HG03280 (cell line): Measurements from ENCODE around the gene PAPOLA.
A peak's percentile ranks its signal among the peaks of the same experiment; 100 is the strongest.
"Not testable (repeated sequence)": the region's sequence is repeated elsewhere in the genome, so short reads cannot be mapped to it uniquely, and the experiment has no call there.

Experiments
- ATAC-seq: cut with Tn5 transposase; IDR thresholded peaks from one replicate; pipeline ENCODE4 v1.9.1; 2021; ENCODE audit warnings: mild to moderate bottlenecking, moderate library complexity; ENCODE audit not compliant: unreplicated experiment

Gene PAPOLA

GRCh38 chr14:96502621-96503305 lies 581 bp downstream of the PAPOLA start:
- peak; percentile 32 for ATAC-seq

- ATAC-seq: no peak
These were observed 1.1 kb downstream of the PAPOLA start for GRCh38 chr14:96503306-96503679.

GRCh38 chr14:96504353-96504752 lies 2.2 kb downstream of the PAPOLA start:
- not testable (repeated sequence) for ATAC-seq

GRCh38 chr14:96507723-96508122 lies 5.5 kb downstream of the PAPOLA start:
- ATAC-seq: no peak

GRCh38 chr14:96508900-96509299 lies 6.7 kb downstream of the PAPOLA start:
- no peak for ATAC-seq

GRCh38 chr14:96509457-96510090 lies 7.4 kb downstream of the PAPOLA start:
- no peak for ATAC-seq

- no peak for ATAC-seq
These were observed 9.0 kb downstream of the PAPOLA start for GRCh38 chr14:96511146-96511545.

- ATAC-seq: no peak
These were observed 9.5 kb downstream of the PAPOLA start for GRCh38 chr14:96511667-96512066.

GRCh38 chr14:96512122-96512521 lies 9.9 kb downstream of the PAPOLA start:
- ATAC-seq: no peak

- no peak for ATAC-seq
These were observed 10.6 kb downstream of the PAPOLA start for GRCh38 chr14:96512602-96513397.

- no peak for ATAC-seq
These were observed 12.5 kb downstream of the PAPOLA start for GRCh38 chr14:96514694-96515093.

- no peak for ATAC-seq
These were observed 13.5 kb downstream of the PAPOLA start for GRCh38 chr14:96515731-96516130.

- ATAC-seq: no peak
These were observed 14.2 kb downstream of the PAPOLA start for GRCh38 chr14:96516351-96516750.

GRCh38 chr14:96519970-96520369 lies 17.8 kb downstream of the PAPOLA start:
- no peak for ATAC-seq

GRCh38 chr14:96525452-96525851 lies 23.3 kb downstream of the PAPOLA start:
- no peak for ATAC-seq

- ATAC-seq: no peak
These were observed 30.4 kb downstream of the PAPOLA start for GRCh38 chr14:96532632-96533031.

GRCh38 chr14:96536807-96537206 lies 34.6 kb downstream of the PAPOLA start:
- no peak for ATAC-seq

- no peak for ATAC-seq
These were observed 36.2 kb downstream of the PAPOLA start for GRCh38 chr14:96538097-96538989.

- ATAC-seq: no peak
These were observed 36.8 kb downstream of the PAPOLA start for GRCh38 chr14:96538990-96539317.

- no peak for ATAC-seq
These were observed 52.2 kb downstream of the PAPOLA start for GRCh38 chr14:96554315-96554910.

- no peak for ATAC-seq
These were observed 57.4 kb downstream of the PAPOLA start for GRCh38 chr14:96559571-96559970.
